ENCODE data around the gene PTPN20.

PTPN20 gene

GRCh38 chr10:47027784-47028260, 116.6 kb downstream of the PTPN20 start:
- no peak for TF ChIP-seq EZH2 (IDR thresholded peaks at IDR 0.05; ENCODE audit: borderline replicate concordance, low read depth, low read length, severe bottlenecking)
- no peak for TF ChIP-seq CTCF (IDR thresholded peaks at IDR 0.05; ENCODE audit: borderline replicate concordance, extremely low read depth, low read length, poor library complexity, severe bottlenecking)
- Histone ChIP-seq H3K4me3 (ENCODE audit: low read depth in 1 of 2, low read length in 2 of 2) (no peak overlapping the region), H2AFZ (ENCODE audit: low read depth, low read length) (no peak overlapping the region), H3K79me2 (ENCODE audit: insufficient read depth, low read length) (no peaks in the 10 kb centered on the region), H3K4me1 (ENCODE audit: insufficient read depth, low read length) (no peaks in the 10 kb centered on the region), H3K36me3 (ENCODE audit: insufficient read depth, low read length) (no peaks in the 10 kb centered on the region), H4K20me1 (ENCODE audit: insufficient read depth, low read length) (peaks cover 9% of the 10 kb centered on the region; the same call in 1 of the 2 replicates), H3K4me2 (ENCODE audit: insufficient read depth, low read length) (no peak overlapping the region), H3K27ac (ENCODE audit: low read length) (no peak overlapping the region), H3K9ac (ENCODE audit: low read depth, low read length) (no peak overlapping the region), H3K27me3 (ENCODE audit: insufficient read depth, low read length, poor library complexity) (no peaks in the 10 kb centered on the region), H3K9me3 (ENCODE audit: insufficient read depth, low read length, severe bottlenecking) (no peaks in the 10 kb centered on the region)
- no peak for DNase-seq
- ATAC-seq (ENCODE audit: insufficient read depth, low read depth), result no peak

- Histone ChIP-seq H3K36me3 (ENCODE audit: insufficient read depth, low read length) (no peaks in the 10 kb centered on the region), H3K4me3 (ENCODE audit: low read depth in 1 of 2, low read length in 2 of 2) (no peak overlapping the region), H3K9me3 (ENCODE audit: insufficient read depth, low read length, severe bottlenecking) (no peaks in the 10 kb centered on the region), H3K79me2 (ENCODE audit: insufficient read depth, low read length) (no peaks in the 10 kb centered on the region), H3K27ac (ENCODE audit: low read length) (no peak overlapping the region), H3K4me1 (ENCODE audit: insufficient read depth, low read length) (no peaks in the 10 kb centered on the region), H4K20me1 (ENCODE audit: insufficient read depth, low read length) (peaks cover 9% of the 10 kb centered on the region; the same call in 1 of the 2 replicates), H3K4me2 (ENCODE audit: insufficient read depth, low read length) (no peak overlapping the region), H3K27me3 (ENCODE audit: insufficient read depth, low read length, poor library complexity) (no peaks in the 10 kb centered on the region), H3K9ac (ENCODE audit: low read depth, low read length) (no peak overlapping the region), H2AFZ (ENCODE audit: low read depth, low read length) (no peak overlapping the region)
- ATAC-seq (ENCODE audit: insufficient read depth, low read depth), result no peak
- no peak for DNase-seq
- TF ChIP-seq EZH2 (IDR thresholded peaks at IDR 0.05; ENCODE audit: borderline replicate concordance, low read depth, low read length, severe bottlenecking) (no peak), CTCF (IDR thresholded peaks at IDR 0.05; ENCODE audit: borderline replicate concordance, extremely low read depth, low read length, poor library complexity, severe bottlenecking) (no peak)
Observed at GRCh38 chr10:47028466-47028865, 117.2 kb downstream of the PTPN20 start.

DNA sequence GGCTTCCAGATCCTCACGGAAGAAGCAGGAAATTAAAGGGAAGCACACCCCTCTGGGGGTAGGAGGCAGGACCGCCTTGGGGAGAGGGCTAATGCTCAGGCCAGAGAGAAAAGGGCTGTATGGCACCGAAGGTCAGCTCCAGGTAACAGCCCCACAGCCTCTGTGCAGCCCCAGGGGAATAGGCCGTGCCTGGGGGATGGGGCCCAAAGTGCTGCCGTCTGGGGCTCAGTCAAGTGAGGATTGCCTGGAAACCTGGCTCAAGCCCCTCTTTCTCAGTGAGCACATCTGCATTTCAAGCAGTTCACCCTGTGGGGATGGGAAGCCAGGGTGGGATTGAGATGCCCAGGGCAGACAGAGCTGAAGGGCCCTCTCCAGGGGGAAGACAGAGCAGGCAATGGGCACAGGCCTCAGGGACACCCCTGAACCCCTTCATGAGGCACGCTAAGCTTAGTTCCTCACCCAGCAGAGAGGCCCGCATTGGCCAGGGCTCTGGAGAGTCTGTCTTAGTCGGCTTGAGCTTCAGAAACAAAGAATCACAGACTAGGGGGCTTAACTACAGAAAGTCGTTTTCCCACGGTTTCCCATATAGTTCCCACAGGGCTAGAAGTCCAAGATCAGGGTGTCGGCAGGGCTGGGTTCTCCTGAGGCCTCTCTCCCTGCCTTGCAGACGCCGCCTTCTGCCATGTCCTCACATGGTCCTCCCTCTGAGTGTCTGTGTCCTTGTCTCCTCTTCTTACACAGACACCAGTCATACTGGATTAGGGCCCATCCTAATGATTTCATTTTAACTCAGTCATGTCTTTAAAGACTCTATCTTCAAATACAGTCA, 118.2 kb downstream of the PTPN20 start:
- ATAC-seq (ENCODE audit: insufficient read depth, low read depth), result no peak
- no peaks in the 10 kb centered on the region for H3K4me1 ChIP-seq (ENCODE audit: insufficient read depth, low read length)
- no peak overlapping the region for H2AFZ ChIP-seq (ENCODE audit: low read depth, low read length)
- no peak overlapping the region for H3K9ac ChIP-seq (ENCODE audit: low read depth, low read length)
- no peak overlapping the region for H3K4me3 ChIP-seq (ENCODE audit: low read depth in 1 of 2, low read length in 2 of 2)
- H3K79me2 ChIP-seq (ENCODE audit: insufficient read depth, low read length), result no peaks in the 10 kb centered on the region
- TF ChIP-seq EZH2 (IDR thresholded peaks at IDR 0.05; ENCODE audit: borderline replicate concordance, low read depth, low read length, severe bottlenecking) (no peak), CTCF (IDR thresholded peaks at IDR 0.05; ENCODE audit: borderline replicate concordance, extremely low read depth, low read length, poor library complexity, severe bottlenecking) (no peak)
- H3K36me3 ChIP-seq (ENCODE audit: insufficient read depth, low read length), result no peaks in the 10 kb centered on the region
- H3K9me3 ChIP-seq (ENCODE audit: insufficient read depth, low read length, severe bottlenecking), result no peaks in the 10 kb centered on the region
- no peaks in the 10 kb centered on the region for H3K27me3 ChIP-seq (ENCODE audit: insufficient read depth, low read length, poor library complexity)
- H3K4me2 ChIP-seq (ENCODE audit: insufficient read depth, low read length), result no peak overlapping the region
- DNase-seq, result no peak
- H3K27ac ChIP-seq (ENCODE audit: low read length), result no peak overlapping the region
- peaks cover 5% of the 10 kb centered on the region; the same call in 1 of the 2 replicates for H4K20me1 ChIP-seq (ENCODE audit: insufficient read depth, low read length)
